ENCODE measurements around the gene PAX7.
"Not testable (repeated sequence)": the region's sequence is repeated elsewhere in the genome, so short reads cannot be mapped to it uniquely, and the experiment has no call there.

The PAX7 gene

DNA sequence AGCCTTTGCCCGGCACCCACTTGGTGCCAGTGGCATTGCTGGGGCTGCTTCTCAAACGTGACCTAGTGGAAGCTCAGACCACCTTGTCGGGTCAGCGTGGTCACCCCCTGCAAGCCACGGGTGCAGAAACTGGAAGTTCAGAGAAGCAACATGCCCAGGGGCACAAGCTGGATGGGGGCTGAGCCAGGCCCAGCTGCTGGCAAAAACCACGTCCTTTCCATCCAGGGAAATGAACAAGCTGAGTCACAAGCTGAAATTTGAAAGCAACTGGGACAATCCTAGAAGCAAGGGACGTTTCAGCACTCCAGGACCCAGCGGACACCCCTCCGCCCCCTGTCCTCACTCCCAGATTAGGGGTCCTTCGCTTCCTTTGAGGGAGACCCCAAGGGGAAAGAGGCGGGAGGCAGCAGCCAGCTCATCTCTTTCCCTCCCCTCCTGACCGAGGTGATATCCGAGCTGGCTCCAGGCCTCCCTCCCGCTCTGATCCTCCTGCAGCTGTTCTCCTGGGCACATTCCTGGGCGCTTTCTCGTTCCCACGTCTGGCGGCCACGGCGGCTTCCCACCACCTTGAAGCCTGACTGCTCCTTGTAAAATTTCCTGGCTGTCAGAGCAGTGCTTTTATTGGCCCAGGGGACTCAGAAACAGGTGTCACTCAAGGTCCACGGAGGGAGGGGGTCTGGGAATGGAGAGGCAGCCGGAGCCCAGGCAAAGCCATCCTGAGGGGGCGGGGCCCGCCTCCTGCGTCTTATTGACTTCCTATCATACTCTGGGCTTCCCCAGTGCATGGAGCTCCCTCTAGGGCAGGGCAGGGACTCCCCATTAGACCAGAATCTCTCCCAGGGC, 62.8 kb downstream of the PAX7 start:
- no peaks in the 10 kb centered on the region for H3K9me3 ChIP-seq (ENCODE audit: control insufficient read depth, insufficient read depth, low read depth, low read length)
- H3K36me3 ChIP-seq (ENCODE audit: control insufficient read depth, insufficient read depth, low read length), result no peaks in the 10 kb centered on the region
- peak overlapping the region; percentile 42 for H3K4me3 ChIP-seq (ENCODE audit: low read depth, low read length)
- H3K9ac ChIP-seq (ENCODE audit: low read length), result no peak overlapping the region
- H3K4me1 ChIP-seq (ENCODE audit: control insufficient read depth, insufficient read depth, low read length), result peaks cover 11% of the 10 kb centered on the region
- H3K27ac ChIP-seq (ENCODE audit: low read depth, low read length), result no peak overlapping the region
- H3K27me3 ChIP-seq (ENCODE audit: control insufficient read depth, insufficient read depth, low read length), result peaks cover 50% of the 10 kb centered on the region

DNA sequence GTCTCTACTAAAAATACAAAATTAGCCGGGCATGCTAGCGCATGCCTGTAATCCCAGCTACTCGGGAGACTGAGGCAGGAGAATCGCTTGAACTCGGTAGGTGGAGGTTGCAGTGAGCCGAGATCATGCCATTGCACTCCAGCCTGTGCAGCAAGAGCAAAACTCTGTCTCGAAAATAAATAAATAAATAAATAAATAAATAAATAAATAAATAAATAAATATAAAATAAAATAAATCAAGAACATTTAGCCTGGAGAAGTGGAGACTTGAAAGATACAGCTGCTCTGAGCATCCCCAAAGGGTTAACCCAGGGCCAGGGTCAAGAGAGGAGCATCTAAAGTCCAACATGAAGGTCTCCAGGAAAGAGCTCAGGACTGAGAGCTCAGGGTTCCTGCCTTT, 63.6 kb downstream of the PAX7 start:
- not testable (repeated sequence) for H3K9me3 ChIP-seq (ENCODE audit: control insufficient read depth, insufficient read depth, low read depth, low read length); H3K9ac ChIP-seq (ENCODE audit: low read length); H3K4me3 ChIP-seq (ENCODE audit: low read depth, low read length); H3K36me3 ChIP-seq (ENCODE audit: control insufficient read depth, insufficient read depth, low read length); H3K27ac ChIP-seq (ENCODE audit: low read depth, low read length)
- peaks cover 58% of the 10 kb centered on the region for H3K27me3 ChIP-seq (ENCODE audit: control insufficient read depth, insufficient read depth, low read length)
- H3K4me1 ChIP-seq (ENCODE audit: control insufficient read depth, insufficient read depth, low read length), result peaks cover 11% of the 10 kb centered on the region

DNA sequence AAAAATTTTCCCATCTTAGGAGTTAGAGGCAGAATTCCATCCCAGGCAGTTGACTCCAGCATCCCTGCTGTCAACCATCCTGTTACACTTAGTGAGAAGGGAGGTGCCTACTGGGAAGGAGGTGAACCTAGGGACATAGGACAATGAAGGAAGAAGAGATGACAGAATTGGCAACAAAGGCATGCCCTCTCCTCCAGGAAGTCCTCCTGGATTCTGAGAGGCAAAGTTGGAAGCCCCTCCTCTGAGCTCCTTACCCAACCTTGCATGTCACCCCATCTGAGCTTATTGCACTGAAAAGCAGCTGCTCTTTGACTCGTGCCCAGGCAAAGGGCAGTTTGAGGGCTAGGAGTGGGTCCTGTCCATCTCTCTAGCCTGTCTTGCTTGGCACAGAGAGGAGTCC, 66.9 kb downstream of the PAX7 start:
- Histone ChIP-seq H3K9ac (ENCODE audit: low read length) (no peak overlapping the region), H3K36me3 (ENCODE audit: control insufficient read depth, insufficient read depth, low read length) (no peaks in the 10 kb centered on the region), H3K27me3 (ENCODE audit: control insufficient read depth, insufficient read depth, low read length) (peaks cover 52% of the 10 kb centered on the region), H3K4me1 (ENCODE audit: control insufficient read depth, insufficient read depth, low read length) (peaks cover 4% of the 10 kb centered on the region; the same call in 1 of the 2 replicates), H3K27ac (ENCODE audit: low read depth, low read length) (no peak overlapping the region), H3K4me3 (ENCODE audit: low read depth, low read length) (no peak overlapping the region), H3K9me3 (ENCODE audit: control insufficient read depth, insufficient read depth, low read depth, low read length) (no peaks in the 10 kb centered on the region)

DNA sequence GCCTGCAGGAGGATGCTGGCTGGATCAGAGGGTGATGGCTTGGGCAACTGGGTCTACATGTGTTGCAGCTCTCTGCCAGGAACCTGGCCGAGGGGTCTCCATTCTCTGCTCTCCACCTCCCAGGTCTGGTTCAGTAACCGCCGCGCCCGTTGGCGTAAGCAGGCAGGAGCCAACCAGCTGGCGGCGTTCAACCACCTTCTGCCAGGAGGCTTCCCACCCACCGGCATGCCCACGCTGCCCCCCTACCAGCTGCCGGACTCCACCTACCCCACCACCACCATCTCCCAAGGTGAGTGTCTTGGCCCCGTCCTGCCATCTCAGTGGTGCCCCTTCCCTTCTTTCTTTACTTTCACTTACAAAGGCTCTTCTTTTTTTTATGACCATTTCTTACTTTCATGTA, 69.9 kb downstream of the PAX7 start:
- H3K9me3 ChIP-seq (ENCODE audit: control insufficient read depth, insufficient read depth, low read depth, low read length), result no peaks in the 10 kb centered on the region
- no peaks in the 10 kb centered on the region for H3K36me3 ChIP-seq (ENCODE audit: control insufficient read depth, insufficient read depth, low read length)
- no peak overlapping the region for H3K4me3 ChIP-seq (ENCODE audit: low read depth, low read length)
- H3K27ac ChIP-seq (ENCODE audit: low read depth, low read length), result no peak overlapping the region
- no peaks in the 10 kb centered on the region for H3K4me1 ChIP-seq (ENCODE audit: control insufficient read depth, insufficient read depth, low read length)
- no peak overlapping the region for H3K9ac ChIP-seq (ENCODE audit: low read length)
- H3K27me3 ChIP-seq (ENCODE audit: control insufficient read depth, insufficient read depth, low read length), result peaks cover 42% of the 10 kb centered on the region

DNA sequence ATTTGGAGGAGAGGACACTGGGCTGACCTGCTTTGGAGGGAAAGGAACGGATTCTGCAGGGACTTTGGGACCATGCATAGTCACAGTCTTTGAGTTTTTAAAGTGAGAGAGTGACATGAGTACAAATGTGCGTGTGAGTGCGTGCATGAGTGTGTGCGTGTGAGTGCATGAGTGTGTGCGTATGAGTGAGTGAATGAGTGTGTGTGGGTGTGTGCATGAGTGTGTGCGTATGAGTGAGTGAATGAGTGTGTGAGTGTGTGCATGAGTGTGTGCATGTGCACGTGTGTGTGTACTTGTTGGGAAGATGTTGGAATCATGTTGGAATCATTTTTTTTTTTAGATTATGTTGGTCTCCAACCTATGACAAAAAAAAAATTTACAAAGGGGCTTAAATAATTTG, 70.5 kb downstream of the PAX7 start:
- Histone ChIP-seq H3K36me3 (ENCODE audit: control insufficient read depth, insufficient read depth, low read length) (no peaks in the 10 kb centered on the region), H3K9ac (ENCODE audit: low read length) (no peak overlapping the region), H3K4me3 (ENCODE audit: low read depth, low read length) (no peak overlapping the region), H3K9me3 (ENCODE audit: control insufficient read depth, insufficient read depth, low read depth, low read length) (no peaks in the 10 kb centered on the region), H3K27me3 (ENCODE audit: control insufficient read depth, insufficient read depth, low read length) (peaks cover 43% of the 10 kb centered on the region), H3K4me1 (ENCODE audit: control insufficient read depth, insufficient read depth, low read length) (no peaks in the 10 kb centered on the region), H3K27ac (ENCODE audit: low read depth, low read length) (no peak overlapping the region)

DNA sequence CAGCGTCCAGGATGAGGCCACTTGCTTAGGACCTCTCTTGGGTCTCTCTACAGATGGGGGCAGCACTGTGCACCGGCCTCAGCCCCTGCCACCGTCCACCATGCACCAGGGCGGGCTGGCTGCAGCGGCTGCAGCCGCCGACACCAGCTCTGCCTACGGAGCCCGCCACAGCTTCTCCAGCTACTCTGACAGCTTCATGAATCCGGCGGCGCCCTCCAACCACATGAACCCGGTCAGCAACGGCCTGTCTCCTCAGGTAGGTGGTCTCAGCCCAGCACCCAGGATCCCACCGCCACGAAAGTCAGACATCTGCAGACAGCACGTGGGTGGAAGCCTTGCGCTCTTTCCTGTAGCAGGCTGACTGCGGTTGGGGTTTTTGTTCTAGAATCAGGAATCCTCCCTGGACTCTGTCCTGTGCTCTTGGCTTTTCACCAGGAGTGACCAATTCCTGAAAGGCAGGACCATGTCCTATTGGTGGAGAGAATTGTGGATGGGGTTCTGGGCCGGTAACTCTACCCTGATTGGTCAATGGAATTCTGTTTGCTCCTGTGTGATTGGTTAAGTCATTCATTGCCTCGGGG, 72.5 kb downstream of the PAX7 start:
- no peak overlapping the region for H3K9ac ChIP-seq (ENCODE audit: low read length)
- H3K4me1 ChIP-seq (ENCODE audit: control insufficient read depth, insufficient read depth, low read length), result no peaks in the 10 kb centered on the region
- no peaks in the 10 kb centered on the region for H3K36me3 ChIP-seq (ENCODE audit: control insufficient read depth, insufficient read depth, low read length)
- no peaks in the 10 kb centered on the region for H3K9me3 ChIP-seq (ENCODE audit: control insufficient read depth, insufficient read depth, low read depth, low read length)
- no peak overlapping the region for H3K27ac ChIP-seq (ENCODE audit: low read depth, low read length)
- peak overlapping the region; percentile 17; the same call in 1 of the 2 replicates for H3K4me3 ChIP-seq (ENCODE audit: low read depth, low read length)
- peaks cover 30% of the 10 kb centered on the region for H3K27me3 ChIP-seq (ENCODE audit: control insufficient read depth, insufficient read depth, low read length)

DNA sequence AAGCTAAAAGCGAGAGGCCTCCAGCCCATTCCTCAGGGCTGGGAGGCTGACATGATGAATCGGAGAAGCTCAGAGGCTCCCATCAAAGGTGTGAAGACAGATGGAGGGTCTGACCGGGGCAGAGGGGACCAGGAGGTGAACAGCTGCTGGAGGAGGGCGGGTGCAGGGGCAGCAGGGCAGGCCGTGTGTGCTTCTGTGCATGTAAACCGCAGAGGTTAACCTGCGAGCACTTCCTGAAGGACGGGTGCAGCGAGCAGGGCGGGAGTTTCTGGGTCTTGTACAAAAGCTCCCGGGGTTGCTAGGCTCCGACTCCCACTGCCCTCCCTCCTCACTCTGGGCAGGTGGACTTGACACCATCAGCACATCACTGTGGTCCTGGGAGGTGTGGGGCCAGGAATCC, 75.2 kb downstream of the PAX7 start:
- Histone ChIP-seq H3K27me3 (ENCODE audit: control insufficient read depth, insufficient read depth, low read length) (peaks cover 33% of the 10 kb centered on the region), H3K9ac (ENCODE audit: low read length) (no peak overlapping the region), H3K4me3 (ENCODE audit: low read depth, low read length) (no peak overlapping the region), H3K9me3 (ENCODE audit: control insufficient read depth, insufficient read depth, low read depth, low read length) (no peaks in the 10 kb centered on the region), H3K36me3 (ENCODE audit: control insufficient read depth, insufficient read depth, low read length) (no peaks in the 10 kb centered on the region), H3K27ac (ENCODE audit: low read depth, low read length) (no peak overlapping the region), H3K4me1 (ENCODE audit: control insufficient read depth, insufficient read depth, low read length) (no peaks in the 10 kb centered on the region)

DNA sequence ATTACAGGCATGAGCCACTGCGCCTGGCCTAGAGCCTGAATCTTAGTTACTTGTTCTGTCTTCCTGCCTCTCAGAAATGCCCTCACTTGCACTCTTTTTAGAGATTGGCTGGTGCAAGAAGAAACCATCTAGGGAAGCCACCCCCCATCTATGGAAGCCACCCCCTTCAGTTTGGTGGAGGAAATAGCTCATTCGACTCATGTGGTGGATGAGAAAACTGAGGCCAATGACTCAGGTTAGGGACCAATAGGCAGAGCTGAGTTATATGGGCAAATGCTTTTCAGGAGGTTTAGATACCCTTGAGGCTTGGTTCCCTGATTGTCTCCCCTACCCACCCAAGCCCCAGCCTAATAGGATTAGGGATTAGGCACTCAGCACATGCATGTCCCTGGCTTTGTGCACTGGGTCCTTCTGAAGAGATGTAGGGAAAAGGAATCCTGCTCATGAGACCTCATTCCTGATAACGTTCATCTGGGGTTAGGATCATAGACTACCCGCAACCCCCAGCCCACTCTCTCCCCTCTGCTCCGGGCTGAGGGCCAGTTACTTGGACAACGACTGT, 77.1 kb downstream of the PAX7 start:
- Histone ChIP-seq H3K4me1 (ENCODE audit: control insufficient read depth, insufficient read depth, low read length) (no peaks in the 10 kb centered on the region), H3K36me3 (ENCODE audit: control insufficient read depth, insufficient read depth, low read length) (no peaks in the 10 kb centered on the region), H3K4me3 (ENCODE audit: low read depth, low read length) (no peak overlapping the region), H3K27me3 (ENCODE audit: control insufficient read depth, insufficient read depth, low read length) (peaks cover 43% of the 10 kb centered on the region), H3K9ac (ENCODE audit: low read length) (no peak overlapping the region), H3K9me3 (ENCODE audit: control insufficient read depth, insufficient read depth, low read depth, low read length) (no peaks in the 10 kb centered on the region), H3K27ac (ENCODE audit: low read depth, low read length) (no peak overlapping the region)

DNA sequence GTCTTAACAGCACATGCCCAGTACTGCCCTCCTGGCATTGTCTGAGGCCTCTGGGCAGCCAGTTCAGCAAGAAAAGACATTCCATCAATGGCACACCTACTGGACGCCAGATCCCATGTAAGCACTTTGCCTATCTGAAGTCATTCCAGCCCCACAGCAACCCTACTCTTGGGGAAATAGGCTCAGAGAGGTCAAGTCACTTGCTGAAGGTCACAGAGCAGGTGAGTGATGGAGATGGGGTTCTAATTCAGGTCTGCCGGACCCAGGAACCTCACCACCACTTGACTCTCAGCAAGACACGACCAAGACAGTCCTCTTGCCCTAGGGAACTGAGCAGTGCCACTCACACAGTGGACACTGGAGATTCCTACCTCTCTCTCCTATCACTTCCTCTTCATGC, 79.4 kb downstream of the PAX7 start:
- Histone ChIP-seq H3K27ac (ENCODE audit: low read depth, low read length) (no peak overlapping the region), H3K4me1 (ENCODE audit: control insufficient read depth, insufficient read depth, low read length) (no peaks in the 10 kb centered on the region), H3K9ac (ENCODE audit: low read length) (no peak overlapping the region), H3K4me3 (ENCODE audit: low read depth, low read length) (no peak overlapping the region), H3K9me3 (ENCODE audit: control insufficient read depth, insufficient read depth, low read depth, low read length) (no peaks in the 10 kb centered on the region), H3K27me3 (ENCODE audit: control insufficient read depth, insufficient read depth, low read length) (peaks cover 46% of the 10 kb centered on the region), H3K36me3 (ENCODE audit: control insufficient read depth, insufficient read depth, low read length) (no peaks in the 10 kb centered on the region)

DNA sequence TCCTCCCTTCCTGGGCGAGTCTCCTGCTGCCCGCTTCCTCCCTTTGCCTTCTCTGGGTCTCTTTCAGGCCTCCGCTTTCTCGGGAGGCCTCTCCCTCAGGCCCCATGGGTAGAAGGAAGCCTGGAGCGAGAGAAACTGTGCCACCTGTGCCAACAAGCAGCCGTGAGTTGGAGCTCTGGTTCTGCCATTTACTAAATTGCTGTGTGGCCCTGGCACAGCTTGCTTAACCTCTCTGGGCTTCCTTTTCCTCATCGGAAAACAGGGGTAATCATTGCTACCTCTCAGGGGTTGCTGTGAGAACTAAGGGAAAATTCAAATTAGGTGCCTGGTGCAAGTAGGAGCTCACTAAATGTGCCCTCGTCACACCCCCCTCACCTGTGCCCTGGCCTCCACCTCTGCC, 80.4 kb downstream of the PAX7 start:
- H3K27me3 ChIP-seq (ENCODE audit: control insufficient read depth, insufficient read depth, low read length), result peaks cover 53% of the 10 kb centered on the region
- no peak overlapping the region for H3K4me3 ChIP-seq (ENCODE audit: low read depth, low read length)
- H3K4me1 ChIP-seq (ENCODE audit: control insufficient read depth, insufficient read depth, low read length), result peaks cover 1% of the 10 kb centered on the region; the same call in 1 of the 2 replicates
- H3K27ac ChIP-seq (ENCODE audit: low read depth, low read length), result no peak overlapping the region
- H3K9ac ChIP-seq (ENCODE audit: low read length), result no peak overlapping the region
- H3K36me3 ChIP-seq (ENCODE audit: control insufficient read depth, insufficient read depth, low read length), result no peaks in the 10 kb centered on the region
- no peaks in the 10 kb centered on the region for H3K9me3 ChIP-seq (ENCODE audit: control insufficient read depth, insufficient read depth, low read depth, low read length)

DNA sequence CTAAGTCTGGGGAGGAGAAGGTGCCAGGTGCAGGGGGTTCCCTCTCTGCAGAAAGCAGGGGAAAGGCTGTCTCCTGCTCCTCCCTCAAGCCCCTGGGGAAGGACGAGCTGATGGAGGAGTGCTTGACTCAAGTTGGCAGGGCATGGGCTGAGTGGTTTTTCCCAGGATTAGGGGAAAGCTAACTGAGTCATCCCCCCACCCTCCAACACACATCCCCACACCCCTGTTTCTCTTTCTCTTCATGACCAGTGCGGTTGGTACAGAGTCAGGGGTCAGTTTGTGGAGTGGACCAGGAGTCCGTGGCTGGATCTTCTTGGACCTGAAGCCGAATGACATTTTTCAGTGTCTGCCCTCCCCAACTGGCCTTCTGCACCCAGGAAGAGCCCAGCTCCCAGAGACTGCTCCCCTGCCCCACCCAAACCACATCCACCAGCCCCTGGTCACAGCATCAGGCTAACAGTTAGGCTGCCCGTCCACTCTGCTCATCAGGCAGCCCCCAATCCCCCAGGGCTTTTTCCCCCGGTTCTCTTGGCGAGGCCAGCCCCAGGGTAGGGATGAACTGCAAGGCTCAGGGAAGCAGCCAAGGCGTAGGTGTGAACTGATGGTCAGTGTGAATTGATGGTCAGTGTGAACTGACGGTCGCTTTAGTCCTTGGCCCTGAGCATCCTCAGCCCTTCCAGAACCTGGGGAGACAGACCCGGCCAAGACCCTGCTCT, 81.0 kb downstream of the PAX7 start:
- Histone ChIP-seq H3K9ac (ENCODE audit: low read length) (no peak overlapping the region), H3K4me3 (ENCODE audit: low read depth, low read length) (no peak overlapping the region), H3K36me3 (ENCODE audit: control insufficient read depth, insufficient read depth, low read length) (no peaks in the 10 kb centered on the region), H3K27me3 (ENCODE audit: control insufficient read depth, insufficient read depth, low read length) (peaks cover 58% of the 10 kb centered on the region), H3K9me3 (ENCODE audit: control insufficient read depth, insufficient read depth, low read depth, low read length) (no peaks in the 10 kb centered on the region), H3K4me1 (ENCODE audit: control insufficient read depth, insufficient read depth, low read length) (peaks cover 7% of the 10 kb centered on the region; the same call in 1 of the 2 replicates), H3K27ac (ENCODE audit: low read depth, low read length) (no peak overlapping the region)

All from HUES6 (cell line).